Naive thymus-derived CD4-positive, alpha-beta T cell (primary cell): ENCODE results near the gene CCDC87. TPM values are rescaled to one million over a fixed set of nuclear protein-coding genes. Genes with fewer than 3 reads are reported as not detected.
"Not testable (repeated sequence)": the region's sequence is repeated elsewhere in the genome, so short reads cannot be mapped to it uniquely, and the experiment has no call there.

ENCODE experiments used
- ATAC-seq: fragments of 150-1000 bp; cut with Tn5 transposase; 2 replicates; pipeline ENCODE4 v1.10.0; 2021; ENCODE audit warnings: mild to moderate bottlenecking, moderate library complexity
- CTCF ChIA-PET: fragments of 350-600 bp; sonication (Branson Sonifier 250); formaldehyde crosslinking; loops from one replicate; lab custom pipeline; 2021; ENCODE audit warnings: antibody characterized with exemption; lab: Charles Lee
- POLR2A ChIA-PET: fragments of 350-600 bp; sonication (Branson Sonifier 250); formaldehyde crosslinking; loops from one replicate; lab custom pipeline; 2021; ENCODE audit warnings: antibody characterized with exemption, inconsistent platforms; lab: Charles Lee
- DNase-seq, 9 donors: peaks; one replicate each; pipeline versions ENCODE4 v3.0.0 to v3.0.0-alpha.2; 2020 to 2022; ENCODE audit warnings: mixed read lengths in 1 of 9
- H3K27ac ChIP-seq: one replicate; pipeline ENCODE4 v1.7.0; 2013; ENCODE audit warnings: mild to moderate bottlenecking, low read depth, low read length, moderate library complexity
- H3K27me3 ChIP-seq, 2 donors: one replicate each; pipeline ENCODE4 v1.7.0; 2013; ENCODE audit warnings: low read length in 2 of 2, mild to moderate bottlenecking in 2 of 2, moderate library complexity in 2 of 2; ENCODE audit not compliant: control insufficient read depth in 2 of 2, insufficient read depth in 2 of 2
- H3K36me3 ChIP-seq, 3 experiments: 1 replicate in 2 of 3; 2 replicates in 1 of 3; pipeline ENCODE4 v1.7.0; 2013; ENCODE audit warnings: low read length in 3 of 3, mild to moderate bottlenecking in 3 of 3, moderate library complexity in 1 of 3; ENCODE audit not compliant: insufficient read depth in 3 of 3, control insufficient read depth in 2 of 3
- H3K4me1 ChIP-seq, 2 donors: one replicate each; pipeline ENCODE4 v1.7.0; 2013; ENCODE audit warnings: low read length in 2 of 2, mild to moderate bottlenecking in 2 of 2, moderate library complexity in 1 of 2; ENCODE audit not compliant: control insufficient read depth in 2 of 2, insufficient read depth in 2 of 2
- H3K4me3 ChIP-seq: 2 replicates; pipeline ENCODE4 v1.7.0; 2013; ENCODE audit warnings: mild to moderate bottlenecking, low read length
- H3K9me3 ChIP-seq, 3 experiments: 1 replicate in 2 of 3; 2 replicates in 1 of 3; pipeline ENCODE4 v1.7.0; 2013; ENCODE audit warnings: low read length in 3 of 3; ENCODE audit not compliant: control insufficient read depth in 2 of 3
- H3K27ac Mint-ChIP-seq, 9 donors: one replicate each; pipeline ENCODE4 v1.8.0; 2020 to 2022; ENCODE audit warnings: mixed read lengths in 9 of 9, mild to moderate bottlenecking in 8 of 9, moderate library complexity in 5 of 9, inconsistent platforms in 2 of 9
- H3K27me3 Mint-ChIP-seq, 5 donors: one replicate each; pipeline ENCODE4 v1.8.0; 2021 to 2022; ENCODE audit warnings: mixed read lengths in 5 of 5, mild to moderate bottlenecking in 1 of 5
- H3K36me3 Mint-ChIP-seq, 5 donors: one replicate each; pipeline ENCODE4 v1.8.0; 2020 to 2022; ENCODE audit warnings: mixed read lengths in 5 of 5, mild to moderate bottlenecking in 3 of 5, inconsistent platforms in 1 of 5
- H3K4me1 Mint-ChIP-seq, 7 donors: one replicate each; pipeline ENCODE4 v1.8.0; 2020 to 2022; ENCODE audit warnings: mixed read lengths in 7 of 7, mild to moderate bottlenecking in 3 of 7, inconsistent platforms in 1 of 7
- H3K4me3 Mint-ChIP-seq, 10 donors: one replicate each; pipeline ENCODE4 v1.8.0; 2020 to 2022; ENCODE audit warnings: mild to moderate bottlenecking in 10 of 10, mixed read lengths in 10 of 10, moderate library complexity in 6 of 10, inconsistent platforms in 2 of 10
- H3K9me3 Mint-ChIP-seq, 11 donors: one replicate each; pipeline ENCODE4 v1.8.0; 2020 to 2022; ENCODE audit warnings: mixed read lengths in 11 of 11, mild to moderate bottlenecking in 4 of 11, inconsistent platforms in 1 of 11, moderate library complexity in 1 of 11
- intact Hi-C, 2 donors: fragments of 100-400 bp; cut with micrococcal nuclease; formaldehyde crosslinking; loops; one replicate each; pipeline ENCODE4 v1.15.1; 2023
- polyA plus RNA-seq, 2 donors: library from polyadenylated mRNA; unstranded; fragments of 300-500 nt; fragmentation: Illumina TruSeq; gene quantifications; one replicate each; pipeline ENCODE4 v1.2.3, GENCODE V29; 2021
- total RNA-seq, 6 experiments: library from RNA in 5 of 6; stranded (reverse) in 5 of 6; gene quantifications; 1 replicate in 5 of 6; 2 replicates in 1 of 6; pipeline ENCODE4 v1.2.3 and lab custom pipeline; 2021 to 2026

CCDC87 gene
- total and polyA plus RNA-seq, 7 experiments from 2014 or later = 0.11 to 1.2 (median 0.60) TPM; not detected in 3

GRCh38 chr11:66546368-66546965 is 46.4 kb downstream of the CCDC87 start, which contains the start of gene ACTN3:
Gene ACTN3 (plus strand): TSS chr11:66546903. CDS start chr11:66546938, 35 bp downstream.
- peak within 1 kb of the TSS; percentile 20 to 91 (median 86) for H3K27ac Mint-ChIP-seq
- Histone ChIP-seq H3K4me1 (peaks cover 19 to 21% of the 10 kb centered on the region in 2 donors), H3K27ac (peak within 1 kb of the TSS; percentile 90), H3K9me3 (no peaks in the 10 kb centered on the region), H3K27me3 (no peaks in the 10 kb centered on the region), H3K36me3 (peaks cover 0 to 20% (median 9%) of the 10 kb centered on the region in 3 experiments), H3K4me3 (peak within 1 kb of the TSS; percentile 78)
- intact Hi-C loops = loop anchor here (1.0 to 5.0 kb wide), 11 partner anchors 22 to 198 kb away; partner anchors contain the start of genes BBS1 (in 2 of the 2), DPP3 (in 2 of the 2), RBM14 (in 2 of the 2) and RBM4B (in 2 of the 2)
- ChIA-PET CTCF (interaction anchor here (0.6 kb wide), 1 partner anchor 135 kb away, joined by 3 read pairs; no protein-coding TSS in a partner anchor), POLR2A (interaction anchor here (0.5 to 3.1 kb wide), 12 partner anchors 10 to 401 kb away, joined by 3 to 18 read pairs (median 5); partner anchors contain the start of genes CTSF, MRPL11, PELI3 and RBM14)
- peaks cover 0 to 1% (median 0%) of the 10 kb centered on the region in 11 donors for H3K9me3 Mint-ChIP-seq
- H3K4me1 Mint-ChIP-seq = peaks cover 13 to 46% (median 33%) of the 10 kb centered on the region in 7 donors
- peak within 1 kb of the TSS; percentile 79 to 90 (median 86) for H3K4me3 Mint-ChIP-seq
- H3K36me3 Mint-ChIP-seq = peaks cover 0 to 10% (median 3%) of the 10 kb centered on the region in 5 donors
- H3K27me3 Mint-ChIP-seq = peaks cover 0 to 16% (median 0%) of the 10 kb centered on the region in 5 donors
- ATAC-seq (no peak), DNase-seq (no peak)

- H3K36me3 Mint-ChIP-seq = peaks cover 0 to 12% (median 5%) of the 10 kb centered on the region in 5 donors
- peaks cover 0 to 1% (median 0%) of the 10 kb centered on the region in 11 donors for H3K9me3 Mint-ChIP-seq
- H3K4me3 Mint-ChIP-seq = peak within 1 kb of the TSS; percentile 79 to 92 (median 88)
- CTCF ChIA-PET = interaction anchor here (0.6 to 0.7 kb wide), 2 partner anchors 107 to 969 kb away, joined by 3 read pairs; no protein-coding TSS in a partner anchor
- peaks cover 19 to 21% of the 10 kb centered on the region in 2 donors for H3K4me1 ChIP-seq
- H3K27me3 ChIP-seq = no peaks in the 10 kb centered on the region
- peak within 1 kb of the TSS; percentile 78 for H3K4me3 ChIP-seq
- POLR2A ChIA-PET = interaction anchor here (0.7 to 3.1 kb wide), 13 partner anchors 9 to 132 kb away, joined by 3 to 18 read pairs (median 5); partner anchors contain the start of genes CTSF, DPP3, MRPL11 and PELI3
- peaks cover 0 to 16% (median 0%) of the 10 kb centered on the region in 5 donors for H3K27me3 Mint-ChIP-seq
- H3K27ac ChIP-seq = peak within 1 kb of the TSS; percentile 90
- peak within 1 kb of the TSS; percentile 67 to 95 (median 89) for H3K27ac Mint-ChIP-seq
- ATAC-seq (peak; percentile 86), DNase-seq (peak; percentile 60 to 94 (median 74))
- peaks cover 0 to 22% (median 9%) of the 10 kb centered on the region in 3 experiments for H3K36me3 ChIP-seq
- intact Hi-C loops = loop anchor here (1.0 to 5.0 kb wide), 12 partner anchors 23 to 199 kb away; partner anchors contain the start of genes BBS1 (in 2 of the 2), DPP3 (in 2 of the 2), RBM14 (in 2 of the 2) and RBM4B (in 2 of the 2)
- H3K4me1 Mint-ChIP-seq = peaks cover 13 to 46% (median 33%) of the 10 kb centered on the region in 7 donors
- no peaks in the 10 kb centered on the region for H3K9me3 ChIP-seq
These were observed 47.0 kb downstream of the CCDC87 start, which contains the start of gene ZDHHC24 for GRCh38 chr11:66545701-66546367. Gene ZDHHC24 (minus strand): TSS chr11:66546048. CDS start chr11:66546003, 45 bp downstream.

GRCh38 chr11:66544952-66545351 is 47.9 kb downstream of the CCDC87 start:
- peaks cover 0 to 16% (median 0%) of the 10 kb centered on the region in 5 donors for H3K27me3 Mint-ChIP-seq
- H3K9me3 ChIP-seq, CTCF ChIA-PET, DNase-seq, H3K27me3 ChIP-seq, ATAC-seq, H3K9me3 Mint-ChIP-seq: not testable (repeated sequence)
- peaks cover 0 to 12% (median 5%) of the 10 kb centered on the region in 5 donors for H3K36me3 Mint-ChIP-seq
- peaks cover 13 to 46% (median 33%) of the 10 kb centered on the region in 7 donors for H3K4me1 Mint-ChIP-seq
- intact Hi-C loops = loop anchor here (2.0 to 5.0 kb wide), 3 partner anchors 48 to 197 kb away; partner anchors contain the start of genes CCDC87 (in 1 of the 2), CCS (in 1 of the 2) and PELI3 (in 1 of the 2)
- Histone ChIP-seq H3K4me3 (peak overlapping the region; percentile 78), H3K27ac (peak overlapping the region; percentile 90), H3K36me3 (peaks cover 0 to 25% (median 9%) of the 10 kb centered on the region in 3 experiments), H3K4me1 (peaks cover 19 to 21% of the 10 kb centered on the region in 2 donors)
- peak overlapping the region; percentile 67 to 95 (median 89) for H3K27ac Mint-ChIP-seq
- peak overlapping the region; percentile 79 to 92 (median 88) for H3K4me3 Mint-ChIP-seq
- POLR2A ChIA-PET = interaction anchor here (1.4 to 3.1 kb wide), 8 partner anchors 9 to 133 kb away, joined by 3 to 18 read pairs (median 6); partner anchors contain the start of genes CTSF, MRPL11, RBM14 and RBM4B

GRCh38 chr11:66543263-66544107 is 49.4 kb downstream of the CCDC87 start:
- Histone ChIP-seq H3K9me3 (no peaks in the 10 kb centered on the region), H3K27me3 (no peaks in the 10 kb centered on the region), H3K4me1 (peaks cover 19 to 21% of the 10 kb centered on the region in 2 donors), H3K36me3 (peaks cover 0 to 40% (median 12%) of the 10 kb centered on the region in 3 experiments), H3K27ac (peak overlapping the region; percentile 62), H3K4me3 (peak overlapping the region; percentile 19)
- ChIA-PET POLR2A (interaction anchor here (0.9 to 3.1 kb wide), 5 partner anchors 16 to 135 kb away, joined by 3 to 18 read pairs (median 5); partner anchors contain the start of genes CTSF and RBM4B), CTCF (interaction anchor here (0.6 kb wide), 3 partner anchors 48 to 229 kb away, joined by 3 to 5 read pairs (median 4); no protein-coding TSS in a partner anchor)
- DNase-seq (peak; percentile 31 to 64 (median 54)), ATAC-seq (peak; percentile 70)
- peaks cover 0 to 17% (median 9%) of the 10 kb centered on the region in 5 donors for H3K36me3 Mint-ChIP-seq
- peaks cover 0 to 7% (median 0%) of the 10 kb centered on the region in 5 donors for H3K27me3 Mint-ChIP-seq
- H3K4me3 Mint-ChIP-seq = peak overlapping the region; percentile 69 to 90 (median 80)
- H3K4me1 Mint-ChIP-seq = peaks cover 13 to 46% (median 33%) of the 10 kb centered on the region in 7 donors
- peak overlapping the region; percentile 60 to 94 (median 86) for H3K27ac Mint-ChIP-seq
- intact Hi-C loops = loop anchor here (2.0 to 5.0 kb wide), 2 partner anchors 49 to 76 kb away; partner anchors contain the start of genes CCDC87 (in 1 of the 2), CCS (in 1 of the 2) and PELI3 (in 1 of the 2)
- peaks cover 0 to 1% (median 0%) of the 10 kb centered on the region in 11 donors for H3K9me3 Mint-ChIP-seq

GRCh38 chr11:66542362-66542761 is 50.5 kb downstream of the CCDC87 start:
- no peak for ATAC-seq
- Mint-ChIP-seq H3K9me3 (peaks cover 0 to 1% (median 0%) of the 10 kb centered on the region in 11 donors), H3K4me1 (peaks cover 13 to 46% (median 33%) of the 10 kb centered on the region in 7 donors), H3K4me3 (peak overlapping the region in 8 of 10 donors; percentile 27 to 90 (median 82)), H3K36me3 (peaks cover 0 to 20% (median 11%) of the 10 kb centered on the region in 5 donors), H3K27ac (peak overlapping the region; percentile 30 to 94 (median 81)), H3K27me3 (no peaks in the 10 kb centered on the region)
- CTCF ChIA-PET = interaction anchor here (0.6 to 0.7 kb wide), 2 partner anchors 37 to 230 kb away, joined by 4 to 5 read pairs; no protein-coding TSS in a partner anchor
- Histone ChIP-seq H3K36me3 (peaks cover 0 to 42% (median 12%) of the 10 kb centered on the region in 3 experiments), H3K4me3 (no peak overlapping the region), H3K27me3 (no peaks in the 10 kb centered on the region), H3K27ac (no peak overlapping the region), H3K9me3 (no peaks in the 10 kb centered on the region), H3K4me1 (peaks cover 19 to 21% of the 10 kb centered on the region in 2 donors)
- intact Hi-C loops = loop anchor here in 1 of 2 donors (5.0 kb wide), 1 partner anchor 75 kb away; the partner anchor contains the start of gene PELI3
- POLR2A ChIA-PET = interaction anchor here (0.9 to 1.6 kb wide), 2 partner anchors 76 to 136 kb away, joined by 3 to 6 read pairs; partner anchors contain the start of gene RBM4B
- no peak for DNase-seq
